Lung (tissue), 12 donors: ENCODE measurements around the gene DOK7. TPM values are rescaled to one million over a fixed set of nuclear protein-coding genes. Genes with fewer than 3 reads are reported as not detected.

Experiments used
- ATAC-seq: fragments of 200-7000 bp; cut with Tn5 transposase; one replicate; pipeline ENCODE4 v1.9.1; 2020; ENCODE audit warnings: moderate number of reproducible peaks; ENCODE audit not compliant: insufficient read depth, low FRiP score
- DNase-seq, 3 donors: peaks; one replicate each; pipeline ENCODE4 v3.0.0-alpha.2; 2013 to 2017
- H3K27ac ChIP-seq, 2 donors: one replicate each; pipeline ENCODE4 v1.5.1; 2013; ENCODE audit warnings: mild to moderate bottlenecking in 2 of 2, moderate library complexity in 2 of 2, control low read depth in 1 of 2, inconsistent platforms in 1 of 2, low read depth in 1 of 2, low read length in 1 of 2
- H3K27me3 ChIP-seq, 3 donors: one replicate each; pipeline ENCODE4 v1.5.1; 2013; ENCODE audit warnings: low read length in 2 of 3; ENCODE audit not compliant: control insufficient read depth in 3 of 3, insufficient read depth in 3 of 3
- H3K36me3 ChIP-seq, 4 donors: one replicate each; pipeline ENCODE4 v1.5.1; 2013; ENCODE audit warnings: low read length in 4 of 4, mild to moderate bottlenecking in 1 of 4, moderate library complexity in 1 of 4; ENCODE audit not compliant: control insufficient read depth in 4 of 4, insufficient read depth in 4 of 4
- H3K4me1 ChIP-seq, 5 donors: one replicate each; pipeline ENCODE4 v1.5.1; 2013; ENCODE audit warnings: low read length in 5 of 5, mild to moderate bottlenecking in 2 of 5, moderate library complexity in 1 of 5; ENCODE audit not compliant: control insufficient read depth in 5 of 5, insufficient read depth in 5 of 5
- H3K4me3 ChIP-seq: one replicate; pipeline ENCODE4 v1.5.1; 2013; ENCODE audit warnings: mild to moderate bottlenecking, control low read depth, moderate library complexity
- H3K9ac ChIP-seq, 2 donors: one replicate each; pipeline ENCODE4 v1.5.1; 2013; ENCODE audit warnings: low read length in 2 of 2, control low read depth in 1 of 2; ENCODE audit not compliant: insufficient read depth in 1 of 2
- H3K9me3 ChIP-seq, 4 donors: one replicate each; pipeline ENCODE4 v1.5.1; 2013; ENCODE audit warnings: low read length in 3 of 4, mild to moderate bottlenecking in 1 of 4, moderate library complexity in 1 of 4; ENCODE audit not compliant: control insufficient read depth in 4 of 4, insufficient read depth in 3 of 4
- WGBS, 2 donors: extraction: QIAGEN DNeasy Blood & Tissue Kit; methylation state at CpG; one replicate each; pipeline ENCODE4 v1.1.7; 2013; 5-methylcytosine and 5-hydroxymethylcytosine counted together
- polyA plus RNA-seq, 2 donors: library from polyadenylated mRNA; stranded (reverse); fragments of 200-250 nt; gene quantifications; one replicate each; pipeline ENCODE4 v1.2.1, GENCODE V29; 2013
- total RNA-seq, 2 donors: library from RNA; depleted of rRNA in 1 of 2; stranded (reverse); fragments of >200 nt in 1 of 2; gene quantifications; one replicate each; pipeline ENCODE4 v1.2.1, GENCODE V29; 2014 to 2021
- TF ChIP-seq, protein P1 (sequence below): IDR thresholded peaks from 2 replicates; pipeline ENCODE4 v1.5.1; 2012; ENCODE audit warnings: mild to moderate bottlenecking; ENCODE audit errors: control extremely low read depth, extremely low read depth
- donor health status: control.
- donor health status: control.
- donor health status: Bipolar disorder and iron deficiency.
- donor health status: healthy.
- donor health status: DM: yes; HTN: yes; CAD: no.

DOK7 gene
- total and polyA plus RNA-seq, 4 donors = 0.53 to 2.7 (median 1.4) TPM

DNA sequence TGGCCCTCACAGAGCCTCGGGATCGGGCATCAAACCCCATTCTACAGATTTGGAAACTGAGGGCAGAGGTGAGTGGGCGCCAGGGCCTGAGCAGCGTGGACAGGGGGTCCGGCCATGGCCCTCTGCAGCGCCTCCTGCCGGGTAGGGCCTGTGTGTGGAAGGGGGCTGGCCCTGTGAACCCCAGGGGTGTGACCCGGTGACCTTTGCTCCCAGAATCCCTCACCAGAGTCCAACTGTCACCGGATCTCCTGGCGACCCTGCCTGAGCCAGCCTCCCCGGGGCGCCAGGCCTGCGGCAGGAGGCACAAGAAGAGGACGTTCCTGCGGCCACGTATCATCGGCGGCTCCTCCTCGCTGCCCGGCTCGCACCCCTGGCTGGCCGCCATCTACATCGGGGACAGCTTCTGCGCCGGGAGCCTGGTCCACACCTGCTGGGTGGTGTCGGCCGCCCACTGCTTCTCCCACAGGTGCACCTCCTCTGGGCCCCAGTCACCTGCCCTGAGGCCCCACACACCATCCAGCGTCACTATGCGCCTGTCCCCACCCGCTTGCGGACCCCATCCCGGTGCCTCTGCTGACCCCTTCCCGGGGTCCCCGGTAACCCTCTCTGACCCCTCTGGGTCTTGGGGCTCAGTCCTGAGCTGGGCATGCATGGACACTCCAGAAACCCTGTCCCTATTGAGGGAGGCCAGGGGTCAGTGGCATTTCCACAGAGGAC lies 17.1 kb upstream of the DOK7 start:
- H3K4me1 ChIP-seq = no peaks in the 10 kb centered on the region
- 95 to 97% methylated on average over 31 to 34 of the region's 34 CpGs for WGBS, 2 donors
- TF ChIP-seq, protein P1, sequence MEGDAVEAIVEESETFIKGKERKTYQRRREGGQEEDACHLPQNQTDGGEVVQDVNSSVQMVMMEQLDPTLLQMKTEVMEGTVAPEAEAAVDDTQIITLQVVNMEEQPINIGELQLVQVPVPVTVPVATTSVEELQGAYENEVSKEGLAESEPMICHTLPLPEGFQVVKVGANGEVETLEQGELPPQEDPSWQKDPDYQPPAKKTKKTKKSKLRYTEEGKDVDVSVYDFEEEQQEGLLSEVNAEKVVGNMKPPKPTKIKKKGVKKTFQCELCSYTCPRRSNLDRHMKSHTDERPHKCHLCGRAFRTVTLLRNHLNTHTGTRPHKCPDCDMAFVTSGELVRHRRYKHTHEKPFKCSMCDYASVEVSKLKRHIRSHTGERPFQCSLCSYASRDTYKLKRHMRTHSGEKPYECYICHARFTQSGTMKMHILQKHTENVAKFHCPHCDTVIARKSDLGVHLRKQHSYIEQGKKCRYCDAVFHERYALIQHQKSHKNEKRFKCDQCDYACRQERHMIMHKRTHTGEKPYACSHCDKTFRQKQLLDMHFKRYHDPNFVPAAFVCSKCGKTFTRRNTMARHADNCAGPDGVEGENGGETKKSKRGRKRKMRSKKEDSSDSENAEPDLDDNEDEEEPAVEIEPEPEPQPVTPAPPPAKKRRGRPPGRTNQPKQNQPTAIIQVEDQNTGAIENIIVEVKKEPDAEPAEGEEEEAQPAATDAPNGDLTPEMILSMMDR = no peak
- DNase-seq (no peak), ATAC-seq (no peak)
- no peak overlapping the region for H3K4me3 ChIP-seq
- H3K9me3 ChIP-seq = no peaks in the 10 kb centered on the region
- H3K27me3 ChIP-seq = no peaks in the 10 kb centered on the region
- no peak overlapping the region for H3K27ac ChIP-seq
- H3K36me3 ChIP-seq = no peaks in the 10 kb centered on the region
- H3K9ac ChIP-seq = no peak overlapping the region

DNA sequence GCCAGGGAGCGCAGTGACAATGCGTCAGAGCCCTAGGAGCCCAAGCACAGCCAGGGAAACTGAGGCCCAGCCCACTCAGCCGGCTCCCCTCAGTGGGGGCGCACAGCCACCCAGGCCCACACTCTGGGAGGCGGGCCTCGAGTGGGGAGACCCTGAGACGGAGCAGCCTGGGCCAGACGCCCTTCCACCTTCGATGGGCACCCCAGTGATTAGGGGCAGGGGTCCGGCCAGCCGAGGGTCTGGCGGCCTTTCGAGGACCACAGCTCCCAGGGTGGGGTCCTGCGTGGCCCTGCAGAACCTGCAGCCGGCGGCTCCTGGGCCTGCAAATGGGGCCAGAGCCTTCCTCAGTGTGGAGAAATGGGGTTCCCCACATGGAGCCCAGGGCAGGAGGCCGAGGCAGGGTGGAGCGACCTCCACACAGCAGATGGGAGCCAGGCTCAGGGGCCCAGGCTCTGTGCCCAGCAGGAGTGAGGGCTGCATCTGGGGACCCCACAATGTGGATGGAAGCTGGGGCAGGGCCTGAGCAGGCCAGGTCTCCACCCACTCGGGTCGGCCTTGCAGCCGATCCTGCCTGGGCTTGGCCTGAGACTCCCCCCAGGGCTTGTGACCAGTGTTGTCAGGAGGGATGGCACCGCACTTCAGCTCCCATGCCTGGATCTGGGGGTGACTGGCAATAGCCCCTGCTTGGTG lies 16.3 kb upstream of the DOK7 start:
- no peaks in the 10 kb centered on the region for H3K4me1 ChIP-seq
- H3K9me3 ChIP-seq = no peaks in the 10 kb centered on the region
- WGBS, 2 donors = 95 to 98% methylated on average over 20 to 22 of the region's 22 CpGs
- H3K27me3 ChIP-seq = no peaks in the 10 kb centered on the region
- H3K27ac ChIP-seq = no peak overlapping the region
- TF ChIP-seq, protein P1 = no peak
- no peak overlapping the region for H3K4me3 ChIP-seq
- no peak for ATAC-seq
- H3K36me3 ChIP-seq = no peaks in the 10 kb centered on the region
- no peak for DNase-seq
- no peak overlapping the region for H3K9ac ChIP-seq

DNA sequence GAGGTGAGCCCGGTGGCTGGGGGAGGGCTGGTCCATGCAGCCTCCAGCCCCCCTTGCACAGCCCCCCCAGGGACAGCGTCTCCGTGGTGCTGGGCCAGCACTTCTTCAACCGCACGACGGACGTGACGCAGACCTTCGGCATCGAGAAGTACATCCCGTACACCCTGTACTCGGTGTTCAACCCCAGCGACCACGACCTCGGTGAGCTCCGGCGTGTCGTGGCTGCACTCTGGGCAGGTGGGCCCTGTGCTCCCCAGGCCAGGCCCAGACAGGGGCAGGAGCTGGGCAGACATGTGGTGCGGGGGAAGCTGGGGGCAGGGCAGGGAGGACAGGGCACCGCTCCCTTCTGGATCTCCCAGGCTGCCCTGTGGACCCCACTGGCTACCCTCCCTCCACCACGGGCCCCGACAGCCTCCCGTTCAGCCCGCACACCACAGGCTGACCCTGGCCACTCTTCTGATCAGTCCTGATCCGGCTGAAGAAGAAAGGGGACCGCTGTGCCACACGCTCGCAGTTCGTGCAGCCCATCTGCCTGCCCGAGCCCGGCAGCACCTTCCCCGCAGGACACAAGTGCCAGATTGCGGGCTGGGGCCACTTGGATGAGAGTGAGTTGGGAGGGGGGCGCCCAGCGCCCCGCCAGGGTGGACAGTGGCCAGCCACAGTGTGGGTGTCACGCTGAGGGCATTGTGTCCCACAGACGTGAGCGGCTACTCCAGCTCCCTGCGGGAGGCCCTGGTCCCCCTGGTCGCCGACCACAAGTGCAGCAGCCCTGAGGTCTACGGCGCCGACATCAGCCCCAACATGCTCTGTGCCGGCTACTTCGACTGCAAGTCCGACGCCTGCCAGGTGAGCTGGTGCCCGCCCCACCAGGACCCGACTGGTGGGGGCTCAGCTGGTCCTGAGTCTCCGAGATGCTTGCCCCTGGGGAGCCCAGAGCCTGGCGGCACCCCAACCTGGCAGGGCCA lies 15.4 kb upstream of the DOK7 start:
- Histone ChIP-seq H3K9ac (no peak overlapping the region), H3K27me3 (no peaks in the 10 kb centered on the region), H3K4me1 (no peaks in the 10 kb centered on the region), H3K36me3 (no peaks in the 10 kb centered on the region), H3K4me3 (no peak overlapping the region), H3K9me3 (no peaks in the 10 kb centered on the region), H3K27ac (no peak overlapping the region)
- TF ChIP-seq, protein P1 = no peak
- DNase-seq (no peak), ATAC-seq (no peak)
- WGBS, 2 donors = 94% methylated on average over 48 to 53 of the region's 53 CpGs
